ENCODE data around the gene ATG10. TPM values are rescaled to one million over a fixed set of nuclear protein-coding genes. Genes with fewer than 3 reads are reported as not detected.
"Not testable (repeated sequence)": the region's sequence is repeated elsewhere in the genome, so short reads cannot be mapped to it uniquely, and the experiment has no call there.

The ATG10 gene
- total RNA-seq, 1 donor from 2014 or later, result 6.4 TPM

DNA sequence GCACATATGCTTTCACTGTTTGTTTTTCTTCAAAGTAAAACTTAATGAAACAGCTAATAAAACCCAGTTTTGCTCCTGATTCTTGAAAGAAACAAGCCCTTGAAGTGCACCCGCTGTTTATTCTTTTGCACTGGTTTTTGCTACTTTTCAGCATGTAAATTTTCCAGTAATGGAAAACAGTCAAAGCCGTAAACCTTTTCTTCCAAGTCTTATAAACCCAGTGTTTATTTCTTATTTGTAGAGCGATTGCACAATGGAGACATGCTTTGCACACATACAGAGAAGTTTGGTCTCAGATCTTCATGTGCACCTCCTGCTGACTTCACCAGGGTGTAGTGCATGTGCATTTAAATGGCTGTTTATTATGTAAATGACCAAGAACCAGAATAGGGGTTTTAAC lies 51.8 kb downstream of the ATG10 start:
- no peak for TF ChIP-seq CTCF (IDR thresholded peaks at IDR 0.05; ENCODE audit: insufficient read depth, low read length, poor library complexity, severe bottlenecking)
- no peak for DNase-seq (ENCODE audit: low read depth)
- H3K4me3 ChIP-seq (ENCODE audit: low read depth, low read length), result no peak overlapping the region
- no peaks in the 10 kb centered on the region for H3K36me3 ChIP-seq (ENCODE audit: control insufficient read depth, insufficient read depth, low read length)
- no peaks in the 10 kb centered on the region for H3K27me3 ChIP-seq (ENCODE audit: control insufficient read depth, insufficient read depth, low read length)

DNA sequence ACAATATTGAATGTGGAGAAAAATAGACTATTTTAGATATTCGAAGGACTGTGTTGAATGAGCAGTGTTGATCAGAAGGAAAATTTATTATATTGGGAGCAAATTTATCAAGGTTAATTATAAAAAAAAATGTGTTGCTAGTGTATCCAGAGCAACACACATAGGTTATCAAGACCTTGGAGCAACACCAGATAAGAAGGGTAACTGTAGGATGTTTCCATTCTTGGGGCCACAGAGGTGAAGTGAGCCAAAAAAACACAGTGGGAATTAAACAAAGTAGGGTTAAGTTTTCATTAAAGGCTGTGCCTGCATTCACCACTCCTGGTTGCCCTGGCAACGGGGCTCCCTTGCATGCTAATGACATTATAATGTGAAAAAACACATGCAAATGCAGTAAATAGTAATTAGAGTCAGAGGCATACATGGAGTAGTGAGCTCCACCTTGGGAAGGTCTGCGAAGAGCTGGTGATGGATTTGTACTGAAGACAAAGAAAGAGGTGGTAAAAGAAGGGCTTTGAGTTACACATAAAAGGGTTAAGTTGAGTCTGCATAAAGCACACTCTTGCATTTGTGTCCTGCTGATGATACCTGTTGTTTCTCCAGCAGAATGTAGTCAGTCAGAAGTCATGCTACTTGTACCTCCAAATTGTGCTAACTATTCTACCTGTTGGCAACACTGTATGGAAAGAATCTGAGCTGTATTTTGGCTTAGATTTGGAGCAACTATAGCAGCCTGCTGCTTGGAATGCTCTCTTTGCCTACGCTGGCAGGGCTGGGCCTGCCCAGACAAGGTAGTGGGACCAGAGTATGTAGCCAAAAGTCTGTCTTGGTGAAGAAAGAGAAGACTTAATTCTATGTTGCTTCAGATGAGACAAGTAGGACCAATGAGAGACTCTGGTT lies 59.6 kb downstream of the ATG10 start:
- H3K36me3 ChIP-seq (ENCODE audit: control insufficient read depth, insufficient read depth, low read length), result no peaks in the 10 kb centered on the region
- TF ChIP-seq CTCF (IDR thresholded peaks at IDR 0.05; ENCODE audit: insufficient read depth, low read length, poor library complexity, severe bottlenecking), result no peak
- H3K4me3 ChIP-seq (ENCODE audit: low read depth, low read length), result no peak overlapping the region
- no peaks in the 10 kb centered on the region for H3K27me3 ChIP-seq (ENCODE audit: control insufficient read depth, insufficient read depth, low read length)
- no peak for DNase-seq (ENCODE audit: low read depth)

DNA sequence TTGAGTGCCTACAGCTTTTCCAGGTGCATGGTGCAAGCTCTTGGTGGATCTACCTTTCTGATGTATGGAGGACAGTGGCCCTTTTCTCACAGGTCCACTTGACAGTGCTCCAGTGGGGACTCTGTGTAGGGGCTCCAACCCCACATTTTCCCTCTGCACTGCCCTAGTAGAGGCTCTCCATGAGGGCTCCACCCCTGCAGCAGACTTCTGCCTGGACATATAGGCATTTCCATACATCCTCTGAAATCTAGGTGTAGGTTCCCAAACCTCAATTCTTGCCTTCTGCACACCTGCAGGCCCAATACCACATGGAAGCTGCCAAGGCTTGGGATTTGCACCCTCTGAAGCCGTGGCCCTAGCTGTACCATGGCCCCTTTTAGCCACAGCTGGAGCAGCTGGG lies 71.1 kb downstream of the ATG10 start:
- H3K4me3 ChIP-seq (ENCODE audit: low read depth, low read length); H3K36me3 ChIP-seq (ENCODE audit: control insufficient read depth, insufficient read depth, low read length); DNase-seq (ENCODE audit: low read depth); H3K27me3 ChIP-seq (ENCODE audit: control insufficient read depth, insufficient read depth, low read length): not testable (repeated sequence)

GRCh38 chr5:82044010-82044409 lies 72.2 kb downstream of the ATG10 start:
- H3K27me3 ChIP-seq (ENCODE audit: control insufficient read depth, insufficient read depth, low read length), result no peaks in the 10 kb centered on the region
- TF ChIP-seq CTCF (IDR thresholded peaks at IDR 0.05; ENCODE audit: insufficient read depth, low read length, poor library complexity, severe bottlenecking), result no peak
- H3K4me3 ChIP-seq (ENCODE audit: low read depth, low read length), result no peak overlapping the region
- H3K36me3 ChIP-seq (ENCODE audit: control insufficient read depth, insufficient read depth, low read length), result no peaks in the 10 kb centered on the region
- no peak for DNase-seq (ENCODE audit: low read depth)

DNA sequence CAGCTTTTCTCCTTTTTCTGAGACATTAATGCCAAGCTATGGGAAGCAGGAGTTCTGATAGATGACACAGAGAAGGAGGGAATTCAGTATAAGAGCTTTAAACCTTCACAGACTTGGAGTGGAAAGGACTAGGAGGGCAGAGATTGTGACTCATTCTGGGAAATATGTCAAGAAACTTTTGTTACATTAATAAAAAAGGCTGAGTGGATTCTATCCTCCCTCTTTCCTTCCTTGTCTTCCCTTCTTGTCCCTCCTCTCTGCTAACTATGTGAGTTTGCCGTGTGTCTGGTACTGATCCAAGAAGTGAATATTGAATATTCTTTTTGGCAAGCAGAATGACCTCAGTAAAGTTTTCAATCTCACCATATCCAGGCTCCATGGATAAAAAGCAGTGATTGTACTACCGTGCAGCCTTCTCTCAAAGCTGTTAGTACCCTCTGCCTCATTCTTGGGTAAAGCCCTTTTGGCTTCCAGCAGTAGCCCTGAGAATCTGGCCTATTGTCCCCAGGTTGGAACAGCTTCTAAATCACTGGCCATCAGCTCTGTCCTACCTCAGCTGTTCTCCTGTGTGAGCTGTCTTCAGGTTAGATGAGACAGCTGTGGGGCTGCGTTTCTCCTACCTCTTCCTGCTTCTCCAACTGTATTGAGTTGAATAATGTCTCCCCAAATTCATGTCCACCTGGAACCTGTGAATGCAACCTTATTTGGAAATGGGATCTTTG lies 73.9 kb downstream of the ATG10 start:
- DNase-seq (ENCODE audit: low read depth), result no peak
- H3K4me3 ChIP-seq (ENCODE audit: low read depth, low read length), result no peak overlapping the region
- H3K36me3 ChIP-seq (ENCODE audit: control insufficient read depth, insufficient read depth, low read length), result no peaks in the 10 kb centered on the region
- TF ChIP-seq CTCF (IDR thresholded peaks at IDR 0.05; ENCODE audit: insufficient read depth, low read length, poor library complexity, severe bottlenecking), result no peak
- no peaks in the 10 kb centered on the region for H3K27me3 ChIP-seq (ENCODE audit: control insufficient read depth, insufficient read depth, low read length)

DNA sequence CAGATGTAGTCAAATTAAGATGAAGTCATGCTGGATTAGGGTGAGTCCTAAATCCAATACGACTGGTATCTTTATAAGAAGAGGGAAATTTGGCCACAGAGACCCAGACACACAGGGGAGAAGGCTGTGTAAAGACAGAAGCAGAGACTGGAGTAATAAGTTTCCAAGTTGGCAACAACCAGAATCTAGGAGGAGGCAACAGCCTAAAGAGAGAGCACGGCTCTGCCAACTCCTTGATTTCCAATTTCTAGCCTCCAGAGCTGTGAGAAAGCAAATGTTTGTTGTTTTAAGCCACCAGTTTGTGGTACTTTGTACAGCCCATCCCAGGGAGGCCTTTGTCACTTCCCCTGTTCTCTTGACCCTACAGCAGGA lies 74.4 kb downstream of the ATG10 start:
- H3K4me3 ChIP-seq (ENCODE audit: low read depth, low read length), result no peak overlapping the region
- TF ChIP-seq CTCF (IDR thresholded peaks at IDR 0.05; ENCODE audit: insufficient read depth, low read length, poor library complexity, severe bottlenecking), result no peak
- no peaks in the 10 kb centered on the region for H3K27me3 ChIP-seq (ENCODE audit: control insufficient read depth, insufficient read depth, low read length)
- no peak for DNase-seq (ENCODE audit: low read depth)
- H3K36me3 ChIP-seq (ENCODE audit: control insufficient read depth, insufficient read depth, low read length), result no peaks in the 10 kb centered on the region
